K562 (cell line): ENCODE data around the gene PKD1L1. TPM values are rescaled to one million over a fixed set of nuclear protein-coding genes. Genes with fewer than 3 reads are reported as not detected.

Experiments
- ATAC-seq: fragments of 200-7000 bp; cut with Tn5 transposase; 3 replicates; pipeline ENCODE4 v1.9.1; 2020; ENCODE audit warnings: moderate library complexity
- BruUV-seq: library from RNA; stranded (reverse); fragments of 400-500 nt; replicated peaks from 2 replicates; lab custom pipeline; 2021; lab: Mats Ljungman, UMichigan
- CTCF ChIA-PET: fragments of 300-600 bp; formaldehyde crosslinking; extraction: SDS; loops from one replicate; lab custom pipeline; 2021; ENCODE audit warnings: low intra/inter-chr PET ratio; lab: Yijun Ruan, JAX
- POLR2A ChIA-PET: fragments of 300-600, 350-650 bp; sonication (Branson Sonifier 250); formaldehyde crosslinking; extraction: SDS; loops from one replicate; lab custom pipeline; 2021; ENCODE audit warnings: antibody characterized with exemption, inconsistent platforms; lab: Yijun Ruan, JAX
- DNase-seq, 4 experiments: peaks; one replicate each; pipeline versions ENCODE4 v3.0.0 to v3.0.0-alpha.2; 2011 to 2018; ENCODE audit warnings: low spot score in 3 of 4, mixed read lengths in 3 of 4; ENCODE audit errors: extremely low read depth in 1 of 4
- FAIRE-seq: peaks from 2 replicates; lab custom pipeline; 2011; peaks lifted over from hg19 to GRCh38; lab: Jason Lieb, UNC
- H2AFZ ChIP-seq: 2 replicates; pipeline ENCODE4 v1.6.0; 2011; ENCODE audit warnings: low read depth, low read length, control low read depth, inconsistent platforms
- H3K27ac ChIP-seq: fragments of 200-600 bp; 3 replicates; pipeline ENCODE4 v1.8.0; 2011; ENCODE audit warnings: low read depth, mild to moderate bottlenecking, control low read depth, inconsistent platforms, low read length, moderate library complexity, mixed read lengths; ENCODE audit errors: extremely low read depth
- H3K27me3 ChIP-seq, 2 experiments: fragments of 300-600 bp in 1 of 2; 2 replicates in 1 of 2; 3 replicates in 1 of 2; pipeline versions ENCODE4 v1.6.0 to v1.8.0; 2011; ENCODE audit warnings: inconsistent platforms in 2 of 2, low read length in 2 of 2, mild to moderate bottlenecking in 1 of 2, mixed read lengths in 1 of 2, moderate library complexity in 1 of 2; ENCODE audit not compliant: control insufficient read depth in 2 of 2, insufficient read depth in 2 of 2
- H3K36me3 ChIP-seq: fragments of 300-600 bp; 3 replicates; pipeline ENCODE4 v1.8.0; 2011; ENCODE audit warnings: mild to moderate bottlenecking, low read length, inconsistent platforms; ENCODE audit not compliant: control insufficient read depth, insufficient read depth
- H3K4me1 ChIP-seq, 2 experiments: fragments of 200-600 bp in 1 of 2; replicated peaks in 1 of 2; 2 replicates in 1 of 2; 3 replicates in 1 of 2; pipeline versions ENCODE4 v1.5.1 to v1.8.0; 2011; ENCODE audit warnings: inconsistent platforms in 2 of 2, low read length in 2 of 2, mild to moderate bottlenecking in 1 of 2, mixed read lengths in 1 of 2, moderate library complexity in 1 of 2; ENCODE audit not compliant: control insufficient read depth in 2 of 2, insufficient read depth in 2 of 2
- H3K4me2 ChIP-seq: 2 replicates; pipeline ENCODE4 v1.6.1; 2011; ENCODE audit warnings: low read length, control low read depth, inconsistent platforms, mixed read lengths; ENCODE audit not compliant: insufficient read depth
- H3K4me3 ChIP-seq: fragments of 200-600 bp; sonication (generic), shearing (Covaris generic); 2 replicates; pipeline ENCODE4 v1.5.1; 2016; ENCODE audit warnings: control low read depth, inconsistent platforms
- H3K79me2 ChIP-seq: fragments of 200-600 bp; 3 replicates; pipeline ENCODE4 v1.8.0; 2011; ENCODE audit warnings: low read length, inconsistent platforms; ENCODE audit not compliant: control insufficient read depth, insufficient read depth
- H3K9ac ChIP-seq, 2 experiments: 2 replicates each; pipeline versions ENCODE4 v1.6.0 to v1.6.1; 2011; ENCODE audit warnings: low read depth in 2 of 2, low read length in 2 of 2, control low read depth in 1 of 2, inconsistent platforms in 1 of 2, mild to moderate bottlenecking in 1 of 2, mixed read lengths in 1 of 2; ENCODE audit not compliant: insufficient read depth in 1 of 2
- H3K9me1 ChIP-seq: one replicate; pipeline ENCODE4 v1.6.0; 2011; ENCODE audit warnings: inconsistent platforms, mild to moderate bottlenecking, low read length, moderate library complexity; ENCODE audit not compliant: control insufficient read depth, insufficient read depth
- H3K9me3 ChIP-seq: replicated peaks from 2 replicates; pipeline ENCODE4 v1.5.1; 2011; ENCODE audit warnings: low read depth, low read length, inconsistent platforms; ENCODE audit not compliant: control insufficient read depth, insufficient read depth
- H4K20me1 ChIP-seq: replicated peaks from 2 replicates; pipeline ENCODE4 v1.6.1; 2011; ENCODE audit warnings: low read length, inconsistent platforms, mixed read lengths; ENCODE audit not compliant: control insufficient read depth, insufficient read depth
- CBX8 ChIP-seq: fragments of 200-600 bp; sonication (generic); IDR thresholded peaks from 2 replicates; pipeline ENCODE4 v1.6.1; 2012; ENCODE audit warnings: borderline replicate concordance, mixed run types, low read depth, mild to moderate bottlenecking, moderate library complexity, mixed read lengths, low read length, control low read depth, inconsistent platforms; ENCODE audit not compliant: poor library complexity, severe bottlenecking; ENCODE audit errors: extremely low read depth
- CEBPG ChIP-seq, 3 experiments: fragments of 200-800 bp in 1 of 3; sonication (Bioruptor generic) in 1 of 3; sonication (generic) in 1 of 3; formaldehyde crosslinking in 1 of 3; IDR thresholded peaks in 2 of 3; conservative IDR thresholded peaks in 1 of 3; 2 replicates each; pipeline versions ENCODE4 v1.6.1 to v1.8.0; 2016 to 2022; ENCODE audit warnings: missing compliant biosample characterization in 2 of 3, missing genetic modification characterization in 2 of 3, mild to moderate bottlenecking in 1 of 3, missing genetic modification reagents in 1 of 3
- COPS2 ChIP-seq: fragments of 450-650 bp; conservative IDR thresholded peaks from 2 replicates; pipeline ENCODE4 v1.6.1; 2016; ENCODE audit warnings: mild to moderate bottlenecking, moderate library complexity
- ETV5 ChIP-seq: sonication (generic); formaldehyde crosslinking; IDR thresholded peaks from 2 replicates; pipeline ENCODE4 v1.4.0; 2020; ENCODE audit warnings: low read depth, mild to moderate bottlenecking, missing genetic modification reagents
- KDM4B ChIP-seq, 2 experiments: fragments of 450-650 bp in 1 of 2; sonication (generic) in 1 of 2; IDR thresholded peaks; 2 replicates each; pipeline ENCODE4 v1.6.1; 2016 to 2017; ENCODE audit warnings: borderline replicate concordance in 2 of 2, antibody characterized with exemption in 1 of 2, low read depth in 1 of 2, mild to moderate bottlenecking in 1 of 2
- RFX5 ChIP-seq: IDR thresholded peaks from 2 replicates; pipeline ENCODE4 v1.6.1; 2011; ENCODE audit warnings: low read depth, mild to moderate bottlenecking, improper control_type of control experiment, low read length
- SETDB1 ChIP-seq: IDR thresholded peaks from one replicate; pipeline ENCODE4 v1.6.1; 2012; ENCODE audit warnings: low read length, control low read depth, inconsistent platforms
- THRB ChIP-seq: fragments of 450-650 bp; formaldehyde crosslinking; conservative IDR thresholded peaks from 2 replicates; pipeline ENCODE4 v1.4.0; 2022; ENCODE audit warnings: mild to moderate bottlenecking, missing genetic modification characterization
- ZBTB34 ChIP-seq: fragments of 250-450 bp; sonication (Bioruptor Pico); IDR thresholded peaks from 2 replicates; pipeline ENCODE4 v1.8.0; 2021; ENCODE audit warnings: mild to moderate bottlenecking, moderate library complexity
- WGBS: fragments of 100-300 bp; shearing (Covaris generic); methylation state at CpG from one replicate; pipeline ENCODE4 v1.1.6; 2016; ENCODE audit warnings: low coverage, mixed read lengths; ENCODE audit not compliant: insufficient coverage; ENCODE audit errors: missing lambda C conversion rate; 5-methylcytosine and 5-hydroxymethylcytosine counted together
- in situ Hi-C: fragments of 300-500 bp; cut with MboI; formaldehyde crosslinking; loops from 4 replicates; pipeline ENCODE4 v1.15.0; 2018; ENCODE audit warnings: inconsistent platforms, mixed read lengths
- intact Hi-C: fragments of 100-400 bp; cut with micrococcal nuclease; formaldehyde crosslinking; loops from 2 replicates; pipeline ENCODE4 v1.14.2; 2022
- polyA plus RNA-seq, 8 experiments: library from polyadenylated mRNA; depleted of rRNA in 4 of 8; stranded (reverse) in 5 of 8; unstranded in 3 of 8; fragments of >200 nt; fragmentation: Nextera tagmentation in 2 of 8; fragmentation: Illumina TruSeq in 1 of 8; extraction: Ambion mirVana in 2 of 8; extraction: Trizol in 1 of 8; gene quantifications; 2 replicates each; pipeline versions ENCODE4 v1.2.1 to v1.2.3, GENCODE V29; 2011 to 2014; ENCODE audit warnings: inconsistent platforms in 1 of 8, missing spikeins in 1 of 8
- total RNA-seq, 7 experiments: library from RNA; depleted of rRNA in 6 of 7; stranded (reverse); fragments of >200 nt in 6 of 7; fragmentation: Illumina TruSeq in 2 of 7; extraction: Trizol in 2 of 7; gene quantifications; 2 replicates each; pipeline versions ENCODE4 v1.2.1 to v1.2.3, GENCODE V29; 2011 to 2021; ENCODE audit warnings: low replicate concordance in 1 of 7

Gene PKD1L1
- total and polyA plus RNA-seq, 9 of the 15 experiments (the other 6 are each of a cell fraction or from before 2014, with no cell fraction given) = 0.01 to 0.02 TPM; not detected in 7

- TF ChIP-seq CEBPG (CRISPR knock-in tag; IDR thresholded peaks at IDR 0.05) (no peak), CEBPG (tag; conservative IDR thresholded peaks at IDR 0.05 in 1 of 2, IDR thresholded peaks at IDR 0.05 in 1 of 2) (no peak), ZBTB34 (no peak), SETDB1 (no peak)
- H4K20me1 ChIP-seq = no peaks in the 10 kb centered on the region
- ATAC-seq (no peak), FAIRE-seq (no peak), DNase-seq (no peak)
- no peaks in the 10 kb centered on the region for H3K27me3 ChIP-seq
- no peak overlapping the region for H3K27ac ChIP-seq
- H3K36me3 ChIP-seq = no peaks in the 10 kb centered on the region
- no peaks in the 10 kb centered on the region for H3K4me1 ChIP-seq
- intact Hi-C loops (no loop called here), in situ Hi-C loops (no loop called here)
- H3K4me3 ChIP-seq = no peak overlapping the region
- no peak overlapping the region for H2AFZ ChIP-seq
- H3K9ac ChIP-seq = no peak overlapping the region
- CTCF ChIA-PET = no interaction called here
- no peaks in the 10 kb centered on the region for H3K9me1 ChIP-seq
- POLR2A ChIA-PET = interaction anchor here (0.6 kb wide), 1 partner anchor 20 kb away, joined by 3 read pairs; no protein-coding TSS in a partner anchor
- H3K9me3 ChIP-seq = no peaks in the 10 kb centered on the region
- H3K79me2 ChIP-seq = no peaks in the 10 kb centered on the region
- no peak overlapping the region for H3K4me2 ChIP-seq
- BruUV-seq = no TSS peak
- 2% methylated on average over 7 of the region's 7 CpGs for WGBS
Observed at GRCh38 chr7:47779341-47779771, 168.9 kb downstream of the PKD1L1 start.

- Histone ChIP-seq H3K4me2 (no peak overlapping the region), H2AFZ (no peak overlapping the region), H3K27ac (no peak overlapping the region), H3K9me3 (no peaks in the 10 kb centered on the region), H4K20me1 (no peaks in the 10 kb centered on the region), H3K79me2 (no peaks in the 10 kb centered on the region), H3K4me1 (no peaks in the 10 kb centered on the region), H3K9ac (no peak overlapping the region), H3K4me3 (no peak overlapping the region), H3K9me1 (no peaks in the 10 kb centered on the region), H3K27me3 (no peaks in the 10 kb centered on the region), H3K36me3 (no peaks in the 10 kb centered on the region)
- intact Hi-C loops = no loop called here
- in situ Hi-C loops = no loop called here
- FAIRE-seq (no peak), ATAC-seq (no peak), DNase-seq (no peak)
- ChIA-PET CTCF (no interaction called here), POLR2A (no interaction called here)
- 0% methylated on average over 4 of the region's 4 CpGs for WGBS
- no TSS peak for BruUV-seq
- TF ChIP-seq ETV5 (CRISPR knock-in tag) (no peak), KDM4B (IDR thresholded peaks at IDR 0.05; ENCODE audit: borderline replicate concordance in 2 of 2, low read depth in 1 of 2) (no peak), RFX5 (no peak), COPS2 (no peak), THRB (no peak), CBX8 (no peak)
Observed at GRCh38 chr7:47778153-47778661, 170.1 kb downstream of the PKD1L1 start.
